Measurements from ENCODE around the gene EYS. TPM values are rescaled to one million over a fixed set of nuclear protein-coding genes. Genes with fewer than 3 reads are reported as not detected.

Gene EYS
- polyA plus RNA-seq, 1 of the 3 experiments (the other 2 are of a cell fraction), result 0.05 TPM

DNA sequence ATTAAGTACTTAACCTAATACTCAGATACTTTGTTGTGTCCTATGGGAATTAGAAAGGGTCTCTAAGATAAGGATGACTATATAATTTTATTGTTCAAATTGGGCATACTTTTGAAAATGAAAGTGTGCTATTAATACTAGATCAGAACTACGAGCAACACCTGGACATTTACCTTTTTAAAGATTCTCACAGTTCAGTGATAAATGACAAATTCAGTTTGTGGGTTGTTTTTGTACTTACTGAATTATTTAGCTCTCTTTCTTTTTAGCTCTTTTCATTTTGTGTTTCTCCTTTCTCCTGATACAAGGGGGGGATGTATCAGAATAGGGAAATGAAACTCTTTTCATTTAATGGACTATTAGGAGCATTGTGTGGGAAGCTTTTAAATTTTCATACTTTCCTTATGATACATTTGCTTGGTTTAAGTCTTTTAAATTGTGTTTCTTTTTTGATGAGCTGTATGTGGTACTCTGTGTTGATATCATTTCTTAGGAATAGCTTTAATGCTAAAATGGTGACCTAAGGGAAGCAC, 2023.9 kb downstream of the EYS start:
- Histone ChIP-seq H4K20me1 (ENCODE audit: insufficient read depth) (peaks cover 4% of the 10 kb centered on the region; the same call in 1 of the 2 replicates), H3K9me2 (no peaks in the 10 kb centered on the region), H3K9ac (no peak overlapping the region), H2AFZ (ENCODE audit: low read depth) (no peak overlapping the region), H3K4me3 (ENCODE audit: low read depth in 2 of 2, low read length in 1 of 2) (no peak overlapping the region), H3K79me2 (ENCODE audit: insufficient read depth) (peaks cover 51% of the 10 kb centered on the region), H3K4me2 (no peak overlapping the region), H3K27ac (ENCODE audit: low read depth in 2 of 2, low read length in 1 of 2) (no peak overlapping the region), H3K4me1 (ENCODE audit: control insufficient read depth in 1 of 2, insufficient read depth in 2 of 2, low read depth in 1 of 2, low read length in 1 of 2) (no peaks in the 10 kb centered on the region), H3K27me3 (ENCODE audit: insufficient read depth) (no peaks in the 10 kb centered on the region), H3K36me3 (replicated peaks in 1 of 2; ENCODE audit: control insufficient read depth in 1 of 2, insufficient read depth in 2 of 2, low read length in 1 of 2) (peaks cover 31 to 49% of the 10 kb centered on the region in 2 experiments), H3K9me3 (no peaks in the 10 kb centered on the region), H3F3A (replicated peaks; ENCODE audit: insufficient read depth) (no peaks in the 10 kb centered on the region)
- POLR2A ChIA-PET, result no interaction called here
- 90% methylated on average over 1 of the region's 1 CpG for WGBS (ENCODE audit: low lambda C conversion rate)
- no peak for DNase-seq
- CTCF ChIA-PET, result interaction anchor here (0.6 to 2.4 kb wide), 6 partner anchors 10 to 126 kb away, joined by 3 to 12 read pairs (median 3); no protein-coding TSS in a partner anchor
- TF ChIP-seq, protein P1, sequence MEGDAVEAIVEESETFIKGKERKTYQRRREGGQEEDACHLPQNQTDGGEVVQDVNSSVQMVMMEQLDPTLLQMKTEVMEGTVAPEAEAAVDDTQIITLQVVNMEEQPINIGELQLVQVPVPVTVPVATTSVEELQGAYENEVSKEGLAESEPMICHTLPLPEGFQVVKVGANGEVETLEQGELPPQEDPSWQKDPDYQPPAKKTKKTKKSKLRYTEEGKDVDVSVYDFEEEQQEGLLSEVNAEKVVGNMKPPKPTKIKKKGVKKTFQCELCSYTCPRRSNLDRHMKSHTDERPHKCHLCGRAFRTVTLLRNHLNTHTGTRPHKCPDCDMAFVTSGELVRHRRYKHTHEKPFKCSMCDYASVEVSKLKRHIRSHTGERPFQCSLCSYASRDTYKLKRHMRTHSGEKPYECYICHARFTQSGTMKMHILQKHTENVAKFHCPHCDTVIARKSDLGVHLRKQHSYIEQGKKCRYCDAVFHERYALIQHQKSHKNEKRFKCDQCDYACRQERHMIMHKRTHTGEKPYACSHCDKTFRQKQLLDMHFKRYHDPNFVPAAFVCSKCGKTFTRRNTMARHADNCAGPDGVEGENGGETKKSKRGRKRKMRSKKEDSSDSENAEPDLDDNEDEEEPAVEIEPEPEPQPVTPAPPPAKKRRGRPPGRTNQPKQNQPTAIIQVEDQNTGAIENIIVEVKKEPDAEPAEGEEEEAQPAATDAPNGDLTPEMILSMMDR (IDR thresholded peaks at IDR 0.05), result no peak
- no peak for TF ChIP-seq FOXM1 (IDR thresholded peaks at IDR 0.05; ENCODE audit: low read depth)

DNA sequence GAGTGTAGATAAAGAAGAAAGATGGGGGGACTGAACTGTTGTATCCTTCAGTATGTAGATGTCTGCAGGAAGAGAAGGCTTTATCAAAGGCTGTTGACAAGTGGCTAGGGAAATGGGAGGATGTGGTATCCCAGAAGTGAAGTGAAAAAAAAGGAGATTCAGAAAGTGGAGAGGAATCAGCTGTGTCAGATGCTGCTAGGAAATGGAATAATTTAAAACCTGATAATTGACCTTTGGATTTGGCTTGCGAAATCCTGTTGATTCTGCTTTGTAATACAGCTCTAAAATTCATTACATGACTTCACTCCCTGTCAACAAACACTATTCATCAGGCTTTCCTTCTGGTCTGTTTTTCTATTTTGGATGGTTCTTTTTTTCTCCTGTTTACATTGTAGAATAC, 2029.7 kb downstream of the EYS start:
- Histone ChIP-seq H3K9me2 (no peaks in the 10 kb centered on the region), H2AFZ (ENCODE audit: low read depth) (no peak overlapping the region), H3K4me1 (ENCODE audit: control insufficient read depth in 1 of 2, insufficient read depth in 2 of 2, low read depth in 1 of 2, low read length in 1 of 2) (peaks cover 0 to 5% of the 10 kb centered on the region in 2 experiments; a peak in 1 of 4 replicates), H4K20me1 (ENCODE audit: insufficient read depth) (peaks cover 33% of the 10 kb centered on the region), H3K27me3 (ENCODE audit: insufficient read depth) (no peaks in the 10 kb centered on the region), H3F3A (replicated peaks; ENCODE audit: insufficient read depth) (no peaks in the 10 kb centered on the region), H3K79me2 (ENCODE audit: insufficient read depth) (peaks cover 64% of the 10 kb centered on the region; the same call in 1 of the 2 replicates), H3K4me3 (ENCODE audit: low read depth in 2 of 2, low read length in 1 of 2) (no peak overlapping the region), H3K4me2 (no peak overlapping the region), H3K27ac (ENCODE audit: low read depth in 2 of 2, low read length in 1 of 2) (no peak overlapping the region), H3K9me3 (no peaks in the 10 kb centered on the region), H3K9ac (no peak overlapping the region), H3K36me3 (replicated peaks in 1 of 2; ENCODE audit: control insufficient read depth in 1 of 2, insufficient read depth in 2 of 2, low read length in 1 of 2) (peaks cover 26 to 29% of the 10 kb centered on the region in 2 experiments)
- 100% methylated on average over 1 of the region's 1 CpG for WGBS (ENCODE audit: low lambda C conversion rate)
- TF ChIP-seq FOXM1 (IDR thresholded peaks at IDR 0.05; ENCODE audit: low read depth) (no peak), EZH2phosphoT487 (IDR thresholded peaks at IDR 0.05; ENCODE audit: borderline replicate concordance, low read depth) (no peak), GATA2 (CRISPR knock-in tag; IDR thresholded peaks at IDR 0.05) (no peak), NFIC (IDR thresholded peaks at IDR 0.05; ENCODE audit: borderline replicate concordance) (no peak), FOXJ3 (CRISPR knock-in tag; IDR thresholded peaks at IDR 0.05) (no peak), EP300 (IDR thresholded peaks at IDR 0.05; ENCODE audit: borderline replicate concordance in 1 of 2, low read depth in 1 of 2, low read length in 1 of 2) (no peak), RAD21 (IDR thresholded peaks at IDR 0.05; ENCODE audit: low read length) (no peak), JUND (IDR thresholded peaks at IDR 0.05) (no peak)
- TF ChIP-seq, protein P2, sequence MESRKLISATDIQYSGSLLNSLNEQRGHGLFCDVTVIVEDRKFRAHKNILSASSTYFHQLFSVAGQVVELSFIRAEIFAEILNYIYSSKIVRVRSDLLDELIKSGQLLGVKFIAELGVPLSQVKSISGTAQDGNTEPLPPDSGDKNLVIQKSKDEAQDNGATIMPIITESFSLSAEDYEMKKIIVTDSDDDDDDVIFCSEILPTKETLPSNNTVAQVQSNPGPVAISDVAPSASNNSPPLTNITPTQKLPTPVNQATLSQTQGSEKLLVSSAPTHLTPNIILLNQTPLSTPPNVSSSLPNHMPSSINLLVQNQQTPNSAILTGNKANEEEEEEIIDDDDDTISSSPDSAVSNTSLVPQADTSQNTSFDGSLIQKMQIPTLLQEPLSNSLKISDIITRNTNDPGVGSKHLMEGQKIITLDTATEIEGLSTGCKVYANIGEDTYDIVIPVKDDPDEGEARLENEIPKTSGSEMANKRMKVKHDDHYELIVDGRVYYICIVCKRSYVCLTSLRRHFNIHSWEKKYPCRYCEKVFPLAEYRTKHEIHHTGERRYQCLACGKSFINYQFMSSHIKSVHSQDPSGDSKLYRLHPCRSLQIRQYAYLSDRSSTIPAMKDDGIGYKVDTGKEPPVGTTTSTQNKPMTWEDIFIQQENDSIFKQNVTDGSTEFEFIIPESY (IDR thresholded peaks at IDR 0.05; ENCODE audit: borderline replicate concordance, low read depth), result no peak
- TF ChIP-seq, protein P3, sequence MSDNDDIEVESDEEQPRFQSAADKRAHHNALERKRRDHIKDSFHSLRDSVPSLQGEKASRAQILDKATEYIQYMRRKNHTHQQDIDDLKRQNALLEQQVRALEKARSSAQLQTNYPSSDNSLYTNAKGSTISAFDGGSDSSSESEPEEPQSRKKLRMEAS (IDR thresholded peaks at IDR 0.05; ENCODE audit: low read depth), result no peak
- TF ChIP-seq, protein P4, sequence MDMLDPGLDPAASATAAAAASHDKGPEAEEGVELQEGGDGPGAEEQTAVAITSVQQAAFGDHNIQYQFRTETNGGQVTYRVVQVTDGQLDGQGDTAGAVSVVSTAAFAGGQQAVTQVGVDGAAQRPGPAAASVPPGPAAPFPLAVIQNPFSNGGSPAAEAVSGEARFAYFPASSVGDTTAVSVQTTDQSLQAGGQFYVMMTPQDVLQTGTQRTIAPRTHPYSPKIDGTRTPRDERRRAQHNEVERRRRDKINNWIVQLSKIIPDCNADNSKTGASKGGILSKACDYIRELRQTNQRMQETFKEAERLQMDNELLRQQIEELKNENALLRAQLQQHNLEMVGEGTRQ (IDR thresholded peaks at IDR 0.05; ENCODE audit: borderline replicate concordance, low read depth, low read length), result no peak
- TF ChIP-seq, protein P5, sequence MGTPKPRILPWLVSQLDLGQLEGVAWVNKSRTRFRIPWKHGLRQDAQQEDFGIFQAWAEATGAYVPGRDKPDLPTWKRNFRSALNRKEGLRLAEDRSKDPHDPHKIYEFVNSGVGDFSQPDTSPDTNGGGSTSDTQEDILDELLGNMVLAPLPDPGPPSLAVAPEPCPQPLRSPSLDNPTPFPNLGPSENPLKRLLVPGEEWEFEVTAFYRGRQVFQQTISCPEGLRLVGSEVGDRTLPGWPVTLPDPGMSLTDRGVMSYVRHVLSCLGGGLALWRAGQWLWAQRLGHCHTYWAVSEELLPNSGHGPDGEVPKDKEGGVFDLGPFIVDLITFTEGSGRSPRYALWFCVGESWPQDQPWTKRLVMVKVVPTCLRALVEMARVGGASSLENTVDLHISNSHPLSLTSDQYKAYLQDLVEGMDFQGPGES (IDR thresholded peaks at IDR 0.05; ENCODE audit: low read depth, low read length), result no peak
- no peak for DNase-seq
- POLR2A ChIA-PET, result no interaction called here
- CTCF ChIA-PET, result interaction anchor here (0.8 to 1.0 kb wide), 3 partner anchors 9 to 35 kb away, joined by 3 to 4 read pairs (median 3); no protein-coding TSS in a partner anchor

Measured in SK-N-SH (cell line).